WTC11 (cell line): ENCODE data around the gene RSRC1. TPM values are rescaled to one million over a fixed set of nuclear protein-coding genes. Genes with fewer than 3 reads are reported as not detected.

Experiments
- ATAC-seq: fragments of 200-7000 bp; cut with Tn5 transposase; 2 replicates; pipeline ENCODE4 v1.10.0; 2021; ENCODE audit warnings: mild to moderate bottlenecking, moderate library complexity
- CTCF ChIA-PET: fragments of 300-600 bp; sonication (Branson Sonifier 250); formaldehyde crosslinking; loops from one replicate; lab custom pipeline; 2021; ENCODE audit warnings: antibody characterized with exemption; lab: Charles Lee
- POLR2A ChIA-PET: fragments of 350-600 bp; sonication (Branson Sonifier 250); formaldehyde crosslinking; loops from one replicate; lab custom pipeline; 2021; ENCODE audit warnings: antibody characterized with exemption; lab: Charles Lee
- DNase-seq: peaks from one replicate; pipeline ENCODE4 v3.0.0; 2021; ENCODE audit warnings: low spot score
- H3K27ac Mint-ChIP-seq: 2 replicates; pipeline ENCODE4 v1.8.0; 2021; ENCODE audit warnings: mixed read lengths
- H3K27me3 Mint-ChIP-seq: 2 replicates; pipeline ENCODE4 v1.8.0; 2021; ENCODE audit warnings: low read depth, mild to moderate bottlenecking, moderate library complexity, mixed read lengths
- H3K36me3 Mint-ChIP-seq: 2 replicates; pipeline ENCODE4 v1.8.0; 2021; ENCODE audit warnings: mixed read lengths
- H3K4me1 Mint-ChIP-seq: 2 replicates; pipeline ENCODE4 v1.8.0; 2022; ENCODE audit warnings: mixed read lengths
- H3K4me3 Mint-ChIP-seq: 2 replicates; pipeline ENCODE4 v1.8.0; 2021; ENCODE audit warnings: mild to moderate bottlenecking, moderate library complexity, mixed read lengths
- H3K9me3 Mint-ChIP-seq: 2 replicates; pipeline ENCODE4 v1.8.0; 2021; ENCODE audit warnings: mixed read lengths
- AR ChIP-seq: fragments of 250-450 bp; sonication (Bioruptor Pico); IDR thresholded peaks from 2 replicates; pipeline ENCODE4 v1.9.0; 2021; ENCODE audit warnings: mild to moderate bottlenecking
- ATF3 ChIP-seq: sonication (generic); formaldehyde crosslinking; conservative IDR thresholded peaks from 2 replicates; pipeline ENCODE4 v1.8.1; 2022; ENCODE audit warnings: mild to moderate bottlenecking, missing genetic modification reagents
- CREM ChIP-seq: sonication (generic); formaldehyde crosslinking; IDR thresholded peaks from 2 replicates; pipeline ENCODE4 v1.8.1; 2022; ENCODE audit warnings: mild to moderate bottlenecking, missing genetic modification reagents, moderate library complexity
- CTCF ChIP-seq: fragments of 200-600 bp; IDR thresholded peaks from 2 replicates; pipeline ENCODE4 v1.8.0; 2022; ENCODE audit warnings: antibody characterized with exemption
- E2F4 ChIP-seq: sonication (generic); formaldehyde crosslinking; IDR thresholded peaks from 2 replicates; pipeline ENCODE4 v1.8.1; 2022; ENCODE audit warnings: low read depth, mild to moderate bottlenecking, moderate library complexity, missing genetic modification reagents, borderline replicate concordance
- EMX1 ChIP-seq: fragments of 250-450 bp; sonication (Bioruptor Pico); IDR thresholded peaks from 2 replicates; pipeline ENCODE4 v1.8.0; 2021; ENCODE audit warnings: mild to moderate bottlenecking
- ESRRA ChIP-seq: sonication (generic); formaldehyde crosslinking; IDR thresholded peaks from 2 replicates; pipeline ENCODE4 v1.8.1; 2022; ENCODE audit warnings: mild to moderate bottlenecking, missing genetic modification reagents, borderline replicate concordance
- FOXJ3 ChIP-seq: sonication (generic); formaldehyde crosslinking; IDR thresholded peaks from 2 replicates; pipeline ENCODE4 v1.9.0; 2021; ENCODE audit warnings: missing genetic modification reagents, mild to moderate bottlenecking, borderline replicate concordance
- FOXK1 ChIP-seq: sonication (generic); formaldehyde crosslinking; IDR thresholded peaks from 2 replicates; pipeline ENCODE4 v1.8.0; 2022; ENCODE audit warnings: mild to moderate bottlenecking, moderate library complexity, missing genetic modification reagents
- FOXP4 ChIP-seq: sonication (generic); formaldehyde crosslinking; IDR thresholded peaks from 2 replicates; pipeline ENCODE4 v1.8.0; 2022; ENCODE audit warnings: mild to moderate bottlenecking, missing genetic modification reagents
- HMGA2 ChIP-seq: fragments of 250-450 bp; sonication (Bioruptor Pico); IDR thresholded peaks from 2 replicates; pipeline ENCODE4 v1.4.0; 2021; ENCODE audit warnings: mild to moderate bottlenecking, moderate library complexity
- IRF2 ChIP-seq: sonication (generic); formaldehyde crosslinking; IDR thresholded peaks from 2 replicates; pipeline ENCODE4 v1.8.0; 2022; ENCODE audit warnings: low read depth, missing genetic modification reagents, borderline replicate concordance
- MYBL2 ChIP-seq: sonication (generic); formaldehyde crosslinking; IDR thresholded peaks from 2 replicates; pipeline ENCODE4 v1.8.1; 2023; ENCODE audit warnings: mild to moderate bottlenecking, moderate library complexity, missing genetic modification reagents
- NFE2L1 ChIP-seq: sonication (generic); formaldehyde crosslinking; IDR thresholded peaks from 2 replicates; pipeline ENCODE4 v1.8.1; 2023; ENCODE audit warnings: missing genetic modification reagents
- PRDM15 ChIP-seq: sonication (generic); formaldehyde crosslinking; IDR thresholded peaks from 2 replicates; pipeline ENCODE4 v1.8.0; 2022; ENCODE audit warnings: missing genetic modification reagents
- PREB ChIP-seq: sonication (generic); formaldehyde crosslinking; IDR thresholded peaks from 2 replicates; pipeline ENCODE4 v1.8.1; 2022; ENCODE audit warnings: mild to moderate bottlenecking, missing genetic modification reagents, moderate library complexity, borderline replicate concordance
- SP1 ChIP-seq: sonication (generic); formaldehyde crosslinking; conservative IDR thresholded peaks from 2 replicates; pipeline ENCODE4 v1.8.1; 2022; ENCODE audit warnings: missing genetic modification reagents
- ZNF121 ChIP-seq: sonication (generic); formaldehyde crosslinking; IDR thresholded peaks from 2 replicates; pipeline ENCODE4 v1.8.0; 2023; ENCODE audit warnings: missing genetic modification reagents
- ZNF396 ChIP-seq: fragments of 250-450 bp; sonication (Bioruptor Pico); IDR thresholded peaks from 2 replicates; pipeline ENCODE4 v1.8.0; 2021; ENCODE audit warnings: mild to moderate bottlenecking, moderate library complexity, borderline replicate concordance
- ZNF416 ChIP-seq: fragments of 250-450 bp; sonication (Bioruptor Pico); IDR thresholded peaks from 2 replicates; pipeline ENCODE4 v1.9.0; 2021; ENCODE audit warnings: mild to moderate bottlenecking, inconsistent platforms
- total RNA-seq: library from RNA; stranded (reverse); gene quantifications from 3 replicates; pipeline ENCODE4 v1.2.3, GENCODE V29; 2021

The RSRC1 gene
- total RNA-seq, 1 experiment from 2014 or later, result 21.3 TPM

GRCh38 chr3:158532099-158532734 is 422.3 kb downstream of the RSRC1 start:
- TF ChIP-seq E2F4 (CRISPR knock-in tag), result no peak
- TF ChIP-seq CTCF, result no peak
- TF ChIP-seq AR (CRISPR knock-in tag), result no peak
- Mint-ChIP-seq H3K36me3 (no peaks in the 10 kb centered on the region), H3K9me3 (no peaks in the 10 kb centered on the region), H3K4me3 (no peak overlapping the region), H3K4me1 (0 out of 2 replicates have a peak, but pooled peaks cover 2% of the 10 kb centered on the region), H3K27me3 (no peaks in the 10 kb centered on the region), H3K27ac (no peak overlapping the region)
- POLR2A ChIA-PET, result no interaction called here
- no peak for DNase-seq
- ATAC-seq, result no peak
- CTCF ChIA-PET, result interaction anchor here (0.6 to 1.1 kb wide), 4 partner anchors 13 to 1000 kb away, joined by 3 to 6 read pairs (median 4); no protein-coding TSS in a partner anchor

GRCh38 chr3:158535918-158536317 is 426.0 kb downstream of the RSRC1 start:
- TF ChIP-seq SP1 (CRISPR knock-in tag), result no peak
- no peak for TF ChIP-seq CREM (CRISPR knock-in tag)
- TF ChIP-seq FOXJ3 (CRISPR knock-in tag), result no peak
- no peak for TF ChIP-seq PREB (CRISPR knock-in tag)
- TF ChIP-seq IRF2, result no peak
- TF ChIP-seq ATF3 (CRISPR knock-in tag), result no peak
- TF ChIP-seq MYBL2 (CRISPR knock-in tag), result no peak
- no peak for TF ChIP-seq ZNF396 (CRISPR knock-in tag)
- TF ChIP-seq FOXP4 (CRISPR knock-in tag), result no peak
- TF ChIP-seq FOXK1, result no peak
- TF ChIP-seq ESRRA (CRISPR knock-in tag), result no peak
- TF ChIP-seq HMGA2 (CRISPR knock-in tag), result no peak
- TF ChIP-seq EMX1 (CRISPR knock-in tag), result no peak
- TF ChIP-seq ZNF416, result no peak
- TF ChIP-seq ZNF121 (CRISPR knock-in tag), result no peak
- TF ChIP-seq NFE2L1 (CRISPR knock-in tag), result no peak
- TF ChIP-seq PRDM15, result no peak
- H3K4me1 Mint-ChIP-seq, result 0 out of 2 replicates have a peak, but pooled peaks cover 2% of the 10 kb centered on the region
- no peak overlapping the region for H3K27ac Mint-ChIP-seq
- no peak for ATAC-seq
- H3K27me3 Mint-ChIP-seq, result no peaks in the 10 kb centered on the region
- H3K9me3 Mint-ChIP-seq, result no peaks in the 10 kb centered on the region
- ChIA-PET POLR2A (no interaction called here), CTCF (no interaction called here)
- H3K36me3 Mint-ChIP-seq, result no peaks in the 10 kb centered on the region
- DNase-seq, result no peak
- H3K4me3 Mint-ChIP-seq, result no peak overlapping the region
